VCaP (cell line): ENCODE measurements around the gene UBE2L3.
"Not testable (repeated sequence)": the region's sequence is repeated elsewhere in the genome, so short reads cannot be mapped to it uniquely, and the experiment has no call there.

Source experiments
- H3K27ac ChIP-seq: fragments of 450-650 bp; 2 replicates; pipeline ENCODE4 v1.5.1; 2017
- CTCF ChIP-seq: fragments of 450-650 bp; conservative IDR thresholded peaks from 2 replicates; pipeline ENCODE4 v1.5.1; 2017; ENCODE audit warnings: mild to moderate bottlenecking, moderate library complexity

Gene UBE2L3

GRCh38 chr22:21590809-21591641 is 23.5 kb downstream of the UBE2L3 start:
- H3K27ac ChIP-seq, result peak overlapping the region; percentile 47
- TF ChIP-seq CTCF, result no peak

GRCh38 chr22:21591695-21592094 is 24.2 kb downstream of the UBE2L3 start:
- TF ChIP-seq CTCF, result no peak
- peak overlapping the region; percentile 47; the same call in 1 of the 2 replicates for H3K27ac ChIP-seq

DNA sequence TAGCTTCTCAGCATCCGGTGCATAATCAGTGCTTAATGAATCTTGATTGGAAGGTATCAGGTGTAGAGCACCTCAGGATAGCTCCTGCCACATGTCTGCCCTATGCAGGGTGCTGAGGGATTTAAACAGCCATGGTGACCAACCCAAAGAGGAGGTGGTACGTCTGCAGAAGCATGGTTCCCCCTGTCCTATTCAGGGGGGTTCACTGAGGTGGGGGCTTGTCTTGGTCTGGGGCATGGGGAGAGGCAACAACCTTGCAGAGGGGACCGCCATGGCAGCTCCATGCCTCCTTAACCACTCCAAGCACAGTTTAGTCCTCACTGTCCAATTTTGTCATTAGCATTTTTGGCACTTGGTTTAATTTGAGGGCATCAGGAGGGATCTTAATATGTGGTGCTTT is 24.9 kb downstream of the UBE2L3 start:
- peak overlapping the region; percentile 47 for H3K27ac ChIP-seq
- no peak for TF ChIP-seq CTCF

- peak overlapping the region; percentile 47 for H3K27ac ChIP-seq
- TF ChIP-seq CTCF, result peak; percentile 69
Observed at GRCh38 chr22:21593406-21594232, 26.1 kb downstream of the UBE2L3 start.

GRCh38 chr22:21594865-21595452 is 27.4 kb downstream of the UBE2L3 start:
- no peak overlapping the region for H3K27ac ChIP-seq
- no peak for TF ChIP-seq CTCF

DNA sequence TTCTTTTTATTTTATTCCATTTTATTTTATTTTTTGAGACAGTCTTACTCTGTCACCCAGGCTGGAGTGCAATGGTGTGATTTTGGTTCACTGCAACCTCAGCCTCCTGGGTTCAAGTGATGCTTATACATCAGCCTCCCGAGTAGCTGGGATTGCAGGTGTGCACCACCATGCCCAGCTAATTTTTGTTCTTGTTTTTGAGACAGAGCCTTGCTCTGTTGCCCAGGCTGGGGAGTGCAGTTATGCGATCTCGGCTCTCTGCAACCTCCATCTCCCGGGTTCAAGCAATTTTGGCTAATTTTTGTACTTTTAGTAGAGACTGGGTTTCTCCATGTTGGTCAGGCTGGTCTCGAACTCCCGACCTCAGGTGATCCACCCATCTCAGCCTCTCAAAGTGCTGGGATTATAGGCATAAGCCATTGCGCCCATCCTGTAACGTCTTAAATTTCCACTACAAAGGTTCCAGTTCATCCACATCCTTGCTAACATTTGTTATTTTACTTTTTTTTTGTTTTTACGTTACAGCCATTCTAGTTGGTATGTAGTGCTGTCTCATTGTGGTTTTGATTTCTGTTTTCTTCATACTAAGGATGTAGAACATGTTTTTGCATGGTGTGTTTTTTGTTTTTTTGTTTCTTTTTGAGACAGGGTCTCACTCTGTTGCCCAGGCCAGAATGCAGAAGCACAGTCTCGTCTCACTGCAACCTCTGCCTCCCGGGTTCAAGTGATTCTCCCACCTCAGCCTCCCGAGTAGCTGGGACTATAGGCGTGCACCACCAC is 29.0 kb downstream of the UBE2L3 start:
- not testable (repeated sequence) for H3K27ac ChIP-seq

DNA sequence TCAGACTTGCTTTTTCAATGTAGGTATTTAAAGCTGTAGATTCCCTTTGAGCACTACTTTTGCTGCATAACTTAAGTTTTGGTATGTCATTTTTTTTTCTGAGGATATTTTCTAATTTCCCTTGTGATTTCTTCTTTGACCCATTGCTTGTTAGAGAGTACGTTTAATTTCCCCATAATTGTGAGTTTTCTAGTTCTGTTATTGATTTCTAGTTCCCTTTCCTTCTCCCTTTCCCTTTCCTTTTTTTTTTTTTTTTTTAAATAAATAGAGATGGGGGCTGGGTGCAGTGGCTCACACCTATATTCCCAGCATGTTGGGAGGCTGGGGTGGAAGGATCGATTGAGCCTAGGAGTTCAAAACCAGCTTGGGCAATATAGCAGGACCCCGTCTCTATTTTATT is 30.8 kb downstream of the UBE2L3 start:
- no peak for TF ChIP-seq CTCF
- no peak overlapping the region for H3K27ac ChIP-seq
